Occipital lobe (tissue), 3 donors: ENCODE measurements around the gene UCK1. TPM values are rescaled to one million over a fixed set of nuclear protein-coding genes. Genes with fewer than 3 reads are reported as not detected.

Experiments used
- DNase-seq: peaks from one replicate; lab custom pipeline; 2025; lab: John Stamatoyannopoulos, UW
- small RNA-seq: library from RNA; depleted of rRNA; stranded (forward); fragments of <200 nt; gene quantifications from one replicate; pipeline ENCODE3, GENCODE V24; 2014
- total RNA-seq: library from RNA; depleted of rRNA; stranded (reverse); fragments of >200 nt; gene quantifications from one replicate; pipeline ENCODE4 v1.2.3, GENCODE V29; 2014

UCK1 gene
- total RNA-seq, 1 donor from 2014 or later: 13.3 TPM

DNA sequence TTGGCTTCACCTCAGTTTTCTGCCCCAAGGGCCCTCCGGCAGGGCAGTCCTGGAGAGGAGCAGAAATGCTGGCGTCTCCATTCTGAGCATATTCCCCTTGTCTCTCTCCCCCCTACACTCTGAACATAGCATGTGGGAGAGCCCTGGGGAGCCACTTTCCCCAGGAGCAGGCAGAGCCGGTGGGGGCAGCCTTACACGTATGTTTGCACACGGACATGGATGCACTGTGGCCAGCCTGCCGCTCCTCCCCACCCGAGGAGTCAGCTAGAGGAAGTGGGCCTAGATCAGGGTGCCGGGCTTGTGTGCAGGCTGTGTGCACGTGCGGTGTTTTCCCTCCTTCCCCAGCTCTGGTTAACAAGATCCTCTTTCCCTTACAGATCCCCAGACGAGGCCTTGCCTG, 53.7 kb downstream of the UCK1 start:
- no peak for DNase-seq

DNA sequence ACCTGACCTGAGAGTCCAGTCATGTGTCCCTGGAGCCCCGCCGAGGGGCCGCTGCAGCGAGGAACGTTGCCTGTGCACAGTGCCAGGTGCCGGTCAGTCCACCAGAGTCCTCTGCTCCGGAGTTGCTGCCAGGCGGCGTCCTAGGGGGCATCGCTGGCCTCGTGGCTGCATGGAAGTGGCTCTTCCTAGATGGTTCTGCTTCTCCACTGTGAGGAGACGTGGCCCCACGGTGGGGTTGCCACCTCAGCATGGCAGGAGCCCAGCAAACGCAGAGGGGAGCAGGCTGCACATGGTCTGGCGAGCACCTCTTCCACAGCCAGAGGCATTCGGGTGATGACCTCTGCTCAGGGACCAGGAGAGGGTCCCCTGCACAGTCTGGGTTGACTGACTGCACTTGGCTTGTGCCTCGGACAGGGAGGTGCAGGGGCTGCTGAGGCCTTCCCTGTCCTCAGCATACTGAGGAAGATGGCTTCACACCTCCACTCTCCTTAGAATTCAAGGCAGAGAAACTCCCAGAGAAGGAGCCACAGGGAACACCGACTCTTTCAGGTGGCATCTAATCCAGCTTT, 54.2 kb downstream of the UCK1 start:
- no peak for DNase-seq

DNA sequence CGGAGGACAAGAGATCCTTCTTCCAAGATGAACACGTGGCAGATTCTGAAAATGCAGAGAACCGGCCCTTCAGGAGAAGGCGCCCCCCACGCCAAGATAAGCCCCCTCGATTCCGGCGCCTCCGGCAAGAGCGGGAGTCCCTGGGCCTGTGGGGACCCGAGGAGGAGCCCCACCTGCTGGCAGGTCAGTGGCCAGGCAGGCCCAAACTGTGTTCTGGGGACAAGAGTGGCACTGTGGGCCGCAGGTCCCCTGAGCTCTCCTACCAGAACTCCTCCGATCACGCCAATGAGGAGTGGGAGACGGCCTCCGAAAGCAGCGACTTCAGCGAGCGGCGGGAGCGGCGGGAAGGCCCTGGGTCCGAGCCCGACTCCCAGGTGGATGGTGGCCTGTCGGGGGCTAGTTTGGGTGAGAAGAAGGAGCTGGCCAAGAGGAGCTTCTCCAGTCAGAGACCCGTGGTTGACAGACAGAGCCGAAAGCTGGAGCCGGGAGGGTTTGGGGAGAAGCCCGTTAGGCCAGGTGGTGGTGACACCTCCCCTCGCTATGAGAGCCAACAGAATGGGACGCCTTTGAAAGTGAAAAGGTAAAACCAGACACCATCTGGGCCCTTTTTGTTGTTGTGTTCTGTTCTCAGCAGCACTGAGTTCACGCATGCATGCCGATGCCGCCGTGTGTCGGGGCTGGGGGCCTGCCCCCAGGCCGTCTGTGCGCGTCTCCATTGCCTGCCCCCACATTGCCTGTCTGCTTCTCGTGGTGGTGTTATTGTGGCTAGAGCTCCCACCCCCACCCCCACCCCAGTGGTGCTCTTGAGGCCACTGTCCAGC, 54.9 kb downstream of the UCK1 start:
- DNase-seq: no peak

DNA sequence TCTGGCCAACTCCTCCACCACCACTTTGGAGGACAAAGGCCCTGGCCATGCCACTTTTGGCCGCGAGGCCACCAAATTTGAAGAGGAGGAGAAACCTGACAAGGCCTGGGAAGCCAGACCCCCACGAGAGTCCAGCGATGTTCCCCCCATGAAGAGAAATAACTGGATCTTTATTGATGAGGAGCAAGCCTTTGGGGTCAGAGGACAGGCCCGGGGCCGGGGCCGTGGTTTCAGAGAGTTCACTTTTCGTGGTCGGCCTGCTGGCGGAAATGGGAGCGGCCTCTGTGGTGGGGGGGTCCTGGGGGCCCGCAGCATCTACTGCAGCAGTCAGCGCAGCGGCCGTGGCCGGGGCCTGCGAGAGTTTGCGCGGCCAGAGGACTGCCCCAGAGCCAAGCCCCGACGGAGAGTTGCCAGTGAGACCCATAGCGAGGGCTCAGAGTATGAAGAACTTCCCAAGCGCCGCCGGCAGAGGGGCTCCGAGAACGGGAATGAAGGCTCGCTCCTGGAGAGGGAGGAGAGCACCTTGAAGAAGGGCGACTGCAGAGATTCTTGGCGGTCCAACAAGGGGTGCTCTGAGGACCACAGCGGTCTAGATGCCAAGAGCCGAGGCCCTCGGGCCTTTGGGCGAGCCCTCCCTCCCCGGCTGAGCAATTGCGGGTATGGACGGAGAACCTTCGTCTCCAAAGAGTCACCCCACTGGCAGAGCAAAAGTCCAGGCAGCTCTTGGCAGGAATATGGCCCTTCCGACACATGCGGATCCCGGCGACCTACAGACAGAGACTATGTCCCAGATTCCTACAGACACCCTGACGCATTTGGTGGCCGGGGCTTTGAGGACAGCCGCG, 55.7 kb downstream of the UCK1 start:
- no peak for DNase-seq

DNA sequence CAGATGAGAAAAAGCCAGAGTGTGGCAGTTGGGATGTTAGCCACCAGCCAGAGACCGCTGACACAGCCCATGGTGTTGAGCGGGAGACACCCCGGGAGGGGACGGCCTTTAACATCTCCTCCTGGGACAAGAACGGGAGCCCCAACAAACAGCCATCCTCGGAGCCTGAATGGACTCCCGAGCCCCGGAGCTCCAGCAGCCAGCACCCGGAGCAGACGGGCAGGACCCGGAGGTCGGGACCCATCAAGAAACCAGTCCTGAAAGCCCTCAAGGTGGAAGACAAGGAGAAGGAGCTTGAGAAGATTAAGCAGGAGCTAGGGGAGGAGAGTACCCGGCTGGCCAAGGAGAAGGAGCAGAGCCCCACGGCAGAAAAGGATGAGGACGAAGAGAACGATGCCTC, 56.4 kb downstream of the UCK1 start:
- DNase-seq: no peak

DNA sequence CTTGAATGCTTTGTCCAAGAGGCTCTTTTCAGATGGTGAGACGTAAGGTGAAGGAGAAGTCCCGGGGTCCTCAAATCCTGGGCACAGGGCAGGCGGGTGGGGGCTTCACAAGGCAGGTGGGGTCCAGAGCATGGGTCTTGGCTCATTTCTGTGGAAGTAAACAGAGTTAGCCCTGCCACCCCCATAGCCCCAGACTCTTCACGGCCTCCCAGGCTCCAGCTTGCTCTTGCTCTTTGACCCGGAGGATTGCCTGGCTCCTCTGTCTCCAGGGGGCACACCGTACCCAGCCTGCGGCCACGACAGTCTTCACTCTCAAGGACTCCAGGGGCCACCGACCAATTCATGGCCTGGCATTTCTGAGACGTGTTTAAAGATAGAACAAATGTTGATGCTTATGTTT, 57.2 kb downstream of the UCK1 start:
- no peak for DNase-seq

Small RNAs within 50 kb of the gene (small RNA-seq; reads per million reads assigned to genes)
- gene SNORD62A: 0.26 reads per million
- gene SNORD62B: 0.12 reads per million

Other genes with a start within 250 kb of the UCK1 start
- gene PLPP7, start 241.5 kb downstream of the UCK1 start, total RNA-seq: 5.5 TPM
- gene PRRC2B, start 137.2 kb downstream of the UCK1 start, total RNA-seq: 118 TPM
- gene POMT1, start 28.3 kb downstream of the UCK1 start, total RNA-seq: 34.5 TPM
- gene PRRT1B, start 14.3 kb upstream of the UCK1 start, total RNA-seq: not detected
- 26.2 TPM for gene RAPGEF1, start 208.8 kb upstream of the UCK1 start, total RNA-seq